DMS 273 (cell line): Measurements from ENCODE around the gene ANGPTL4.
"Not testable (repeated sequence)": the region's sequence is repeated elsewhere in the genome, so short reads cannot be mapped to it uniquely, and the experiment has no call there.

ENCODE experiments used
- DNase-seq: peaks from one replicate; lab custom pipeline; 2025; ENCODE audit not compliant: unreplicated experiment; lab: John Stamatoyannopoulos, UW

Gene ANGPTL4

GRCh38 chr19:8361921-8362793 lies 1.8 kb upstream of the ANGPTL4 start:
- DNase-seq: peak; percentile 96

- DNase-seq: no peak
Observed at GRCh38 chr19:8366121-8366581, 2.2 kb downstream of the ANGPTL4 start.

- peak; percentile 68 for DNase-seq
Observed at GRCh38 chr19:8366961-8367326, 3.0 kb downstream of the ANGPTL4 start.

- peak; percentile 98 for DNase-seq
Observed at GRCh38 chr19:8367327-8368001, 3.5 kb downstream of the ANGPTL4 start.

- DNase-seq: no peak
Observed at GRCh38 chr19:8370176-8371010, 6.4 kb downstream of the ANGPTL4 start.

GRCh38 chr19:8371011-8371804 lies 7.3 kb downstream of the ANGPTL4 start:
- DNase-seq: no peak

GRCh38 chr19:8373867-8374813 lies 10.2 kb downstream of the ANGPTL4 start:
- no peak for DNase-seq

GRCh38 chr19:8375766-8376165 lies 11.8 kb downstream of the ANGPTL4 start:
- DNase-seq: not testable (repeated sequence)

- not testable (repeated sequence) for DNase-seq
Observed at GRCh38 chr19:8376373-8376974, 12.5 kb downstream of the ANGPTL4 start.

GRCh38 chr19:8377598-8377997 lies 13.6 kb downstream of the ANGPTL4 start:
- no peak for DNase-seq

GRCh38 chr19:8379156-8379891 lies 15.4 kb downstream of the ANGPTL4 start:
- not testable (repeated sequence) for DNase-seq

GRCh38 chr19:8384569-8384968 lies 20.6 kb downstream of the ANGPTL4 start:
- not testable (repeated sequence) for DNase-seq

- DNase-seq: not testable (repeated sequence)
Observed at GRCh38 chr19:8385103-8385502, 21.1 kb downstream of the ANGPTL4 start.

- not testable (repeated sequence) for DNase-seq
Observed at GRCh38 chr19:8385566-8385965, 21.6 kb downstream of the ANGPTL4 start.

- not testable (repeated sequence) for DNase-seq
Observed at GRCh38 chr19:8386419-8386818, 22.5 kb downstream of the ANGPTL4 start.

GRCh38 chr19:8386990-8387389 lies 23.0 kb downstream of the ANGPTL4 start:
- no peak for DNase-seq

- no peak for DNase-seq
Observed at GRCh38 chr19:8387688-8388611, 24.0 kb downstream of the ANGPTL4 start.
